C4-2B (cell line): ENCODE measurements around the gene ITGA8.

Experiments used
- ZFX ChIP-seq: fragments of 450-650 bp; IDR thresholded peaks from 2 replicates; pipeline ENCODE4 v1.6.1; 2017
- TF ChIP-seq, protein P1 (sequence below): fragments of 450-650 bp; conservative IDR thresholded peaks from 2 replicates; pipeline ENCODE4 v1.5.1; 2017; ENCODE audit warnings: mild to moderate bottlenecking

DNA sequence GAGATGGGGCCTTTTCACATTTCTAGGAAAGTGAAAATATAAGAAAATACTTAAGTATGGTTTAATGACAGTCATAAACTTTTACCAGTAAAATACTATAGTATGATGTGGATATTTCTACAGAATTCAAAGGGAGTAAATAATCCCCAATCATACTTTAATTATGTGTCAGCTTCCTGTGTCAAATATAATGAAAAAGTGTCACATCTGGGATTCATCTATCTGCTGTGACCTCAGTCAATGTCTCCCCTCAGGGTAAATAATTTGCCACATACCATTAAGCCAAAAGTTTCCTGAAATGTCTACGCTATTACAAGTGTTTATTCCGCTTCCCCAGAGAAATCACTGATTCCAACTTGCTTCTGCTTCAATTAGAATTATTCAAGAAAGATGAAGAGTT, 110.5 kb downstream of the ITGA8 start:
- TF ChIP-seq, protein P1, sequence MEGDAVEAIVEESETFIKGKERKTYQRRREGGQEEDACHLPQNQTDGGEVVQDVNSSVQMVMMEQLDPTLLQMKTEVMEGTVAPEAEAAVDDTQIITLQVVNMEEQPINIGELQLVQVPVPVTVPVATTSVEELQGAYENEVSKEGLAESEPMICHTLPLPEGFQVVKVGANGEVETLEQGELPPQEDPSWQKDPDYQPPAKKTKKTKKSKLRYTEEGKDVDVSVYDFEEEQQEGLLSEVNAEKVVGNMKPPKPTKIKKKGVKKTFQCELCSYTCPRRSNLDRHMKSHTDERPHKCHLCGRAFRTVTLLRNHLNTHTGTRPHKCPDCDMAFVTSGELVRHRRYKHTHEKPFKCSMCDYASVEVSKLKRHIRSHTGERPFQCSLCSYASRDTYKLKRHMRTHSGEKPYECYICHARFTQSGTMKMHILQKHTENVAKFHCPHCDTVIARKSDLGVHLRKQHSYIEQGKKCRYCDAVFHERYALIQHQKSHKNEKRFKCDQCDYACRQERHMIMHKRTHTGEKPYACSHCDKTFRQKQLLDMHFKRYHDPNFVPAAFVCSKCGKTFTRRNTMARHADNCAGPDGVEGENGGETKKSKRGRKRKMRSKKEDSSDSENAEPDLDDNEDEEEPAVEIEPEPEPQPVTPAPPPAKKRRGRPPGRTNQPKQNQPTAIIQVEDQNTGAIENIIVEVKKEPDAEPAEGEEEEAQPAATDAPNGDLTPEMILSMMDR, result no peak
- no peak for TF ChIP-seq ZFX
